ENCODE results near the gene WDPCP.

DNA sequence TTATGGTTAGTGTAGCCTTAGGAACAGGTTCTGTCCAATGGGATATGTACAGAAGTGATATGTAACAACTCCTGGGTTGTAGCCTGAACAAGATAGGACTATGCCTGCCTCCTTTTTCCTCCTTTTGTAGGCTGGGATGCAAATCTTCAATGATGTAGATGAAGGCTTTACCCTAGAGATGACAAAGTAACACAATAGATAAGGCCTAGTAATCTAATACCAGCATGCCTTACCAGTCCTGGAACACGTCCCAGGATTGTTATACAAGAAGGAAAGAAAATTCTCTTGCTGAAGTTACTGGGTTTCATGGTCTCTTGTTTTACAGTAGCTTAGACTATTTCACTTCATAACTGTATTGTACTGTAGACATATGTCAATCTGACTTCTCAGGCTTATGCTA is 345.5 kb downstream of the WDPCP start:
- TF ChIP-seq POLR2A (IDR thresholded peaks at IDR 0.05; ENCODE audit: low read depth, low read length): no peak
- no peak for TF ChIP-seq POLR2AphosphoS5 (IDR thresholded peaks at IDR 0.05; ENCODE audit: low read depth, low read length)
